Measurements from ENCODE around the gene TXK.

Gene TXK

DNA sequence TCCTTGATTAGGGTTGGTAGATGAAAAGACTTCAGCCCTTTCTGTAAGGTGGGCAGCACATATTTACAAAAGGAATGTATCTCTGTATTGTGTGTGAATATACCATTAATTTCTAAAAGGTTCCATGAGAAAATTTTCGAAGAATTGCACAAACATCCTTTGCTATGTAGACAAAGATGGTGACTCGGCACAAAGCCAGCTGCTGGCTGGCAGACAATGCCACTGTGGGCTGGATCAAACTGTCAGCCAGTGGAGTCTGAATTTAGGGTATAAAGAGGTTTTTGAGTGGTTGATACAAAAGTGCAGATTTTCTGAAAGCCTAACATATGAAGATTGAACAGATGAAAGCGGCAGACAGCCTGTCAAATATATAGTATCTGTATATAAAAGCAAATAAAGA lies 5.6 kb upstream of the TXK start:
- in situ Hi-C loops (cut with MboI; ENCODE audit: low pct_unique_long_range_greater_than_20kb, low sequenced_read_pairs): loop anchor here (25.0 kb wide), 1 partner anchor 398 kb away; no protein-coding TSS in a partner anchor
- DNase-seq: no peak

DNA sequence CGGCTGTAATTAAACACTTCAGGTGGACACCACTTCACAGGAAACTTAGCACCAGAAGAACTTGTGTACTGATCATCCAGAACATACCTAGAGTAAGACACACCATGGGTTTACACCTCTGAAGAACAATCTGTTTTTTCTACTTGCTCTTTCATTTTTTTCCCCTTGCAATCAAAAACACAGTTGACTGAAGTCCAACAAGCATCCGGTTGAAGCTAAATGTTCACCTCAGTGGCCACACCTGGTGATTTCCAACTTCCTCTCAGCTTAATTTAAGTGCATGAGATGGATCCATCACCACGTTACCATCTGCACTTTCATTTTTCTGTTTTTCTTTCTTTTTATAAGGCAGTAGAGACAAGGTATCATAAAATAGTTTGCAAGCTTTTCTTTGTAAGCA lies 4.9 kb upstream of the TXK start:
- in situ Hi-C loops (cut with MboI; ENCODE audit: low pct_unique_long_range_greater_than_20kb, low sequenced_read_pairs): loop anchor here (25.0 kb wide), 1 partner anchor 398 kb away; no protein-coding TSS in a partner anchor
- no peak for DNase-seq

DNA sequence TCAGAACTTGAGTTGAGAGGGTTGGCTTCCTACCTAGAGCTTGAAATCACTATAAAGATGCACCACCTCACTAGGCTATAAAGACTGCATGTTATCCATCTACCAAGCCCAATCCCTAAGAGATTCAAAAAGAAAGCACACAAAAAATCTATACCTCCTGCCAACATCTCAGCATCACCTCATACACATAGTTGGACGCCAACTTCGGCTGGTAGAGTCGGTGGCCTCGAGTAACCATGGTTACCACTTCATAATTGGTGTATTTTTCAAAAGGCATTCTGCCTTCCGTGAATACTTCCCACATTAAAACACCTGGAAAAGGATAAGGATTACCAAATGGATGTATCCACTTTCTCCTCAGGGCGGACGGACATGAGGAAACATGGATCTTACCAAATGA lies 4.5 kb upstream of the TXK start:
- in situ Hi-C loops (cut with MboI; ENCODE audit: low pct_unique_long_range_greater_than_20kb, low sequenced_read_pairs): loop anchor here (25.0 kb wide), 1 partner anchor 399 kb away; no protein-coding TSS in a partner anchor
- DNase-seq: no peak

DNA sequence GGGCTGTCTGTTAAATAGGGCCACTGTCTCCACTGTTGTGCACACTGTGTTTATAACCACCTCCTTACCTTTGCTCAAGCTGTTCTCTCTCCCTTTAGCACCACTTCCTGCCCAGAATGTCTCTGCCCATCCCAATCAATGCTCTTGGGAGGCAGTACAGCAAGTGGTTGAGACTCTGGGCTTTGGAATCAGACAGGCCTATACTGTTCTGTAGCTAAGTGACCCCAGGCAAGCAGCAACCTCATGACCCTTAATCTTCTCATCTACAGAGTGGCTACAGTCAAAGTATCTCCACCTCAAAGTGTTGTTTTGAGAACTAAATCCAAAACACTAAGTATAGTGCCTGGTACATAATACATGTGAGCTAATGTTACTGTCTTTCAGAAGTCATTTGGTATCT lies 3.8 kb upstream of the TXK start:
- in situ Hi-C loops (cut with MboI; ENCODE audit: low pct_unique_long_range_greater_than_20kb, low sequenced_read_pairs): loop anchor here (25.0 kb wide), 1 partner anchor 399 kb away; no protein-coding TSS in a partner anchor
- DNase-seq: no peak

DNA sequence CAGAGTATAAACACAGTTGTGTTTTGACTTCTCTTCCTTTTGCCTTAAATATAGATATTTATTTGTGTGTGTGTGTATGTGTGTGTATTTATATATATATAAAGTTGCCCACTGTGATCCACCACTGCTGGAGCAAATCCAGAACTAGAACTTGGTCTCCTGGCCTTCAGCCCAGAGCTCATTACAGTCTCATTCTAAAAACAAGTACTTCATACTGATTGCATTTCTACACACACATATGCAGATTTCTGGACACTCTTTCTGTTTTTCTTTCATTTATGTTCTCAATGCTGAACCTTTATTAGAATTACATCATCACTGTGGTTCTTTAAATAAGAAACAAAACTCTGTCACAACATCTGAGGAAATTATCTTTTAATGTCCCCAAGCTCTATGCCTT lies 381 bp downstream of the TXK start:
- in situ Hi-C loops (cut with MboI; ENCODE audit: low pct_unique_long_range_greater_than_20kb, low sequenced_read_pairs): loop anchor here (25.0 kb wide), 1 partner anchor 404 kb away; no protein-coding TSS in a partner anchor
- no peak for DNase-seq

DNA sequence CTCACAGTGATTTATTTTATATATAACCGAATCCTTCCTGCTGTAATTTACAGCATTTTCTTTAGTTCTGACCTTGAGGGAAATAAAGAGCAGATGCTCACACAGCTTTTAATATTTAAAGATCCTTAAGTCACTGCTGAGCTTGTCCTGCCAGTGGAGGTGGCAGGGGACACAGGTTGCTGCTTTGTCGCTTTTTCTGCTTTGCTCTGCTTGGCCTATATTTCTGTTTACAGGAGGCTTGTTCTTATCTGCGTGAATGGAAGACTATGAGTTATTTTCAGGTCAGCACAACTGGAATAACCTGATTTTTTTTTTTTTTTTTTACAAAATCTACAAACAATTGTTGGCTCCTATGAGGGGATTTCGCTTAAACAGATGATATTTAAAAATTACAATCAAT lies 2.3 kb downstream of the TXK start:
- in situ Hi-C loops (cut with MboI; ENCODE audit: low pct_unique_long_range_greater_than_20kb, low sequenced_read_pairs): loop anchor here (25.0 kb wide), 1 partner anchor 406 kb away; no protein-coding TSS in a partner anchor
- DNase-seq: no peak

DNA sequence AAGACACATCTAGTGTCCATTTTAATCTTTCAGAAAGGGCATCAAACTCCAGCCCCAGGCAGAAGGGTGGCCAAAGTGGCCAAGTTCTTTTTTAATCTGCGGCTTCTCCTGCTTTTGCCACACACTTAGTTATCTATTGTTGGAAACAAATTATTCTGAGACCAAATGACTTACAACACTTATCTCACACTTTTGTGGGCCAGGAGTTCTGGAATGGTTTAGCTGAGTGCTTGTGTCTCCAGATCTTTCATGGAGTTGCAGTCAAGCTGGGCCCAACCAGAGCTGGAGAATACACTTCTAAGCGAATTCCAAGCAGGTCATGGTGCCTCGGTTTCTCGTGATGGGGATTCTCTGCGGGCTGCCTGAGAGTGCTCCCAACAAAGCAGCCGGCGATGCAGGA lies 4.0 kb downstream of the TXK start:
- in situ Hi-C loops (cut with MboI; ENCODE audit: low pct_unique_long_range_greater_than_20kb, low sequenced_read_pairs): loop anchor here (25.0 kb wide), 1 partner anchor 407 kb away; no protein-coding TSS in a partner anchor
- DNase-seq: no peak

DNA sequence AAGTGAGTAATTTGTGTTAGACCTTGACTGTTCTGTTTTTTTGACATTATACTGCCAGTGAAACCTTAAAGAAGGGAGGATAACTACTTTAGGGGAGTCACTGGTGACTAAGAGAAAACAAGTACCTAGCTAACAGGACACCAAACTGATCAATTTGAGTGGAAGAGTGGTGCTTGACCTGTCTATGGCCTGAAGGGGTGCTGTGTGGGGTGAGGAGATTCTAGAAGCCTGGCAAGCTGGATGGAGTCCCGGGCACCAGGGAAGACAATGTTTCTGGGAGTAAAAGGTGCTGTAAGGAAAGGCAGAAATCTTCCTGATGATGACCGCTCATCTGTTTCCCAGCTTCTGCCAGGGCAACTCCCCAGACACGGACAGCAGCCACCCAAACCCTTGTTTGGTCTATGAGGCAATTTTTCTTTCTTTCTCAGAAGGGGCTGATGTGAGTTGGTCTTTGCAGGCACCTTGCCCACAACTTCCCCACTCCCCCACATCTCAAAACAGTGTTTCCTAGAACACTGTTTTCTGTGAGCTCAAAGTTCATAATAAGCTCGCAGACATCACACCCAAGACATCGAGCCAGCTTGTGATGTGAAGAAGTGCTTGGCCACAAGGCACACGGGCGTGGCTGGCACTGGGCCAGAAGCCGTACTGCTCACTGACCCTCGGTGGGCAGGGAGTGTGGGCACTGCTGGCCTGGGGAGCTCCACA lies 4.6 kb downstream of the TXK start:
- DNase-seq: peak; percentile 88
- in situ Hi-C loops (cut with MboI; ENCODE audit: low pct_unique_long_range_greater_than_20kb, low sequenced_read_pairs): loop anchor here (25.0 kb wide), 1 partner anchor 408 kb away; no protein-coding TSS in a partner anchor

DNA sequence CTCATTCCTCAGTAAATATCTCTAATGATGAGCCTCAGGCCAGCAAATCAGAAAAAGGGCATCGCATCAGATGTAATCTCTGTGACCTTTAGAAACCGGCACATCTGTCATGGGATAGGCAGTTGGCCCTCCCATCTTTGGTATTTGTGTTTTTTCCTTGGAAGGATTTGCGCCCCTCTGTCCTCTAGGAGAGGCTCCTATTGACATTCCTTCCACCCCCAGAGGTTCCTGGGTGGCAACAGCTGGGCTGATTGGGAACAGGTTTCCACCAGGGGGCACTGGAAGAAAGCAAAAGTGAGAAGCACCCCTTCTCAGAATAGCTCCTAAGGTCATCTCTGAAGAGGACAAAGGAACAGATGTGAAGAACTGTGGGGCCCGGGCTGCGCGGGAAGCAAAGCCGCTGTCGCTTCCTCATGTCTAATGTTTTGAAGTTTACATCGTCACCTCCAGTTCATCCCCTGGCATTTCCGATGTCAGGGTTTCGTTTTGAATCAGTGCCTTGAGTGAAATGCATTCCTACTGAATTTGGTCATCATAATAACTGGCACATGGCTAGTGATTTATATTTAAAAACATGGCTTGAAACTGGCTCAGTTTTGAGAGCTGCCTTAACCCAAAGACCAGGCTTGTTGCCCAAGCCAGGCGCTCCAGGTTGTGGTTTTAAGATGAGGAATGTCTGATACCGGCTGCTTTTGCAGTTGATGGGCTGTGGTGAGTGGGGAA lies 6.2 kb downstream of the TXK start:
- DNase-seq: peak; percentile 86
- in situ Hi-C loops (cut with MboI; ENCODE audit: low pct_unique_long_range_greater_than_20kb, low sequenced_read_pairs): loop anchor here (25.0 kb wide), 1 partner anchor 409 kb away; no protein-coding TSS in a partner anchor

DNA sequence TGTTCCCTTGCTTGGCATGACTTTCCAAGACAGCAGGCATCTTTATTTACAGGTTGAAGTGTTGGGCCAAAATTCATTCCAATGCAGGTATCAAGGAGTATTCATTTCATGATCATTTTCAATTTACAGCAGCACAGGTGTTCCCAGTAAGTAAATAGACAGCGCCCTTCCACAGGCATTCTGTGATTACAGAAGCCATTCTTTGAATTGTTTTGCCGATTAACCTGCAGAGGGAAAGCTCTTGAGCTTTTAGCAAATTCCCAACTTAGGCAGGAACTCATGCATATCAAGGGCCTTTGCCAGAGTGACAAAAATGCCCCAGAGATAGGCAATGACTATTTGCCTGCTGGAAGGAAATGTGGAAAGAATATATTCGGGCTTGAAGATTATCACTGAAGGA lies 6.8 kb downstream of the TXK start:
- in situ Hi-C loops (cut with MboI; ENCODE audit: low pct_unique_long_range_greater_than_20kb, low sequenced_read_pairs): loop anchor here (25.0 kb wide), 1 partner anchor 410 kb away; no protein-coding TSS in a partner anchor
- DNase-seq: no peak

DNA sequence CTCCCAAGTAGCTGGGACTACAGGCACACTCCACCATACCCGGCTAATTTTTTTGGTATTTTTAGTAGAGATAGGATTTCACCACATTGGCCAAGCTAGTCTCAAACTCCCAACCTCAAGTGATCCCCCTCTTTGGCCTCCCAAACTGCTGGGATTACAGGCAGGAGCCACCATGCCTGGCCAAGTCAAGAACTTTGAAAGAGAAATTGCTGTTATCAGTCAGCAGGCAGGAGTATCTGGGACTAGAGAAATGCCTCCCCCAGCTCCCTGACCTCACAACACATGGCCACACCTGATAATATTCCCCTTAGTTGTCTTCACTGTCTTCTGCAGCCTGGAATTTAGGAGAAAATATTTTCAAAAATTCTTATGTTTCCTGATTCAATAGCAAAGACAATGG lies 7.4 kb downstream of the TXK start:
- in situ Hi-C loops (cut with MboI; ENCODE audit: low pct_unique_long_range_greater_than_20kb, low sequenced_read_pairs): loop anchor here (25.0 kb wide), 1 partner anchor 411 kb away; no protein-coding TSS in a partner anchor

DNA sequence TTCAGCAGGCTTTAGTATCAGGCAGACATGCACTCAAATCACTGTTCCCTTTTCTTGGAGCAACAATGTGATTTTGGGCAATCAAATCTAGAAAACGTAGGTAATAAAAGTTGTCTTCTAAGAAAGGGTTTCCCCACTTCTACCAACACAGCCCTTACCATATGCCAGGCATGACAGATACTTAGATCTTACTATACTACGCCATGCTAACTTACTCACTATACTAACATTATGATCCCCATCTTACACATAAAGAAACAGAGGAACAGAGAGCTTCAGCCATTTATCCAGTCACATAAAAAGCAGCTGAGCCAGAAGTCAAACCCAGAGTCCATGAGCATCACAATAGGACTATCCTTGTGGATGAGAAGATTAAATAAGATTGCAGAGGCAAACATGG lies 9.2 kb downstream of the TXK start:
- no peak for DNase-seq
- in situ Hi-C loops (cut with MboI; ENCODE audit: low pct_unique_long_range_greater_than_20kb, low sequenced_read_pairs): loop anchor here (25.0 kb wide), 1 partner anchor 412 kb away; no protein-coding TSS in a partner anchor

More for the DNA sequence above, 7.4 kb downstream of the TXK start:
- DNase-seq: no peak

DNA sequence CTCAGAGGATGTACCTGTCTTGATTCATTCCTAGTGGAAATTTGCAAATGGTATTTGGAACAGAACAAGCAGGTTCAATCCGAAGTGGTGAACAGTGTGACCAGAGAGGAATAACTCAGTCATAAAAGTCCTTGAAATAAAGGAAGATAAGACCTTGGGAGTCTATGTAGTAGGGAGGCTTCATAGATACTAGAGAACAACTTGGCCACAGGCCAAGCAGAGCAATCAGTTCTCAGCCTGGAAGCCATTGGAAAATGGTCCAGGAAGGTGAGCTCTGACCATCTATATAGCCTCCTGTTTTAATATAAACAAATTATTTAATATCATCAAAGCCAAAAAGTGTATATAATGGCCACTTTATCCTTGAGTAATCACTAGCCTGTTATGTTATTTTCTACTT lies 11.3 kb downstream of the TXK start:
- in situ Hi-C loops (cut with MboI; ENCODE audit: low pct_unique_long_range_greater_than_20kb, low sequenced_read_pairs): no loop called here
- DNase-seq: no peak

DNA sequence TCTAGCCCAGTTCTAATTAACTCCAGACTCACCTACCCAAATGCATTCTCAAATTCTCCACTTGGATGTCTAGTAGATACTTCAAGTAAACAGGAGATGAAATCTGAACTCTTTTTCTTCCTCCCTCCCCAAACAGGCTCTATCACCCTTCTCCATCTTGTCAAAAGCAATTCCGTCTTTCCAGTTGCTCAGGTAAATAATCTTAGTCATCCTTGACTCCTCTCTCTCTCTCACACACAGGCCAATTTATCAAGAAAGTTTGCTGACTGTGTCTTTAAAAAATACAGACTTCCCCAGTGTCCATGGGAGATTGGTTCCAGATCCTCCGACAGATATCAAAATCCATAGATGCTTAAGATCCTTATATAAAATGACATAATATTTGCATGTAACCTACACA lies 12.9 kb downstream of the TXK start:
- in situ Hi-C loops (cut with MboI; ENCODE audit: low pct_unique_long_range_greater_than_20kb, low sequenced_read_pairs): no loop called here
- no peak for DNase-seq

DNA sequence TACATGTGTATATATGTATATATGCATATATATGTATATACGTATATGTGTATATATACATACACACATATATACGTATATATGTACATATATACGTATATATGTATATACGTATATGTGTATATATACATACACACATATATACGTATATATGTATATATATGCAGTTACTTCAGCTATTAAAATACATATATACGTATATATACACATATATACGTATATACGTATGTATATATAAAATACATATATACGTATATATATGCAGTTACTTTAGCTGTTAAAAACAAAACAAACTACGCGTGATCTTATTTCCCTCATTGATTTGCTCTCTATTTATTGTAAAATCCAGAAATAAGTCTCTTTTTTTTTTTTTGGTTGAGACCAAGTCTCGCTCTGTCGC lies 13.9 kb downstream of the TXK start:
- DNase-seq: no peak
- in situ Hi-C loops (cut with MboI; ENCODE audit: low pct_unique_long_range_greater_than_20kb, low sequenced_read_pairs): no loop called here

DNA sequence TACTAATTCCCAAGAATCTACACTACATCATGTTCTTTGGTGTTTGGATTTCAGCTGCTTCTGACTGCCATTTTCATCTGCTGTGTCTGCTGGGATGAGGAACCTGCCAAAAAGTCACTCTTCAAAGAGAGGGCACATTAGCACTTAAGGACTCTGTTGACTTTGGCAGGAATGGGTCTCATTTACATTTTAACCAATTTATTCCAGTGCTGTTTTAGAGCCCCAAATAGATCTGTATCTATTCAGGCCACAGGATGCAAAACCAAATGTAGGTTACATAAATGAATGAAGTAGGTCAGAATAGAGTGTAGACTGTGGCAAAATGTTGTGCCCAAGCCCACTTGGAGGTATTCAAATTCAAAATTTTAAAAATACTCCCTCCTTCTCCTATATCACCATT lies 14.4 kb downstream of the TXK start:
- in situ Hi-C loops (cut with MboI; ENCODE audit: low pct_unique_long_range_greater_than_20kb, low sequenced_read_pairs): no loop called here
- DNase-seq: no peak

DNA sequence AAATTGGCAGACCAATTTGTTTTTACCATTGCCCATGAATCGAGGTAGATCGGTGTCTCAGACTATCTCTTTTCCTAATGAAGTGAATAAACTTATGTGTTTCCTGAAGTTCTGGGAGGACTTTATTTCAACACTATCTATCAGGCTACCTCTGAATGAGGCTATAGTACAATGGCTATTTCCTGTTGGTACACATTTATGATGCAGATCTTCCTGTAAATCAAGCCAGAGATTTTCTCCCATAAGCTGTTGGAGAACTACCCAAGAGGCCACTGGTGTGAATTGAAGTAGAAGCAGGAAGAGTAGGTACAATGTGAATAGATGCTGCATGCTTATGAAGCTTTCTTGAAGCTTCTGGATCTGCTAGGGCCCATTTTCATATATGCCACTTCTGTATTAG lies 16.0 kb downstream of the TXK start:
- DNase-seq: no peak
- in situ Hi-C loops (cut with MboI; ENCODE audit: low pct_unique_long_range_greater_than_20kb, low sequenced_read_pairs): no loop called here

DNA sequence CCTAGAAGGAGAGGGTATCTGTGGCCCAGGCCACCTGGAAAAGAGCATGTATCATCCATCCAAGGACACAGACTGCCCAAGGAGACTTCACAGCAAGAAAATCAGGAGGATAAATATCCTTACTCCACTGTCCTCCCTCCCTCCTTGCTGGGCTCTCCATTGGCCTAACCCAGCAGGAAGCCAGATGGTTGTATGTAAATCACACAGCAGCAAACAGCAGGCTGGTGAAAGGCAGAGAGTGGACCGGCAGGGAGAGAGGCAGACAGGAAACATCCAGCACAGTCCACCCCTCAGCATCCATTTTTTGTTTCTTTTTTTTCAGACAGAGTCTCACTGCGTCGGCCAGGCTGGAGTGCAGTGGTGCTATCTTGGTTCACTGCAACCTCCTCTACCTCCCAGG lies 17.5 kb downstream of the TXK start:
- no peak for DNase-seq
- in situ Hi-C loops (cut with MboI; ENCODE audit: low pct_unique_long_range_greater_than_20kb, low sequenced_read_pairs): no loop called here

DNA sequence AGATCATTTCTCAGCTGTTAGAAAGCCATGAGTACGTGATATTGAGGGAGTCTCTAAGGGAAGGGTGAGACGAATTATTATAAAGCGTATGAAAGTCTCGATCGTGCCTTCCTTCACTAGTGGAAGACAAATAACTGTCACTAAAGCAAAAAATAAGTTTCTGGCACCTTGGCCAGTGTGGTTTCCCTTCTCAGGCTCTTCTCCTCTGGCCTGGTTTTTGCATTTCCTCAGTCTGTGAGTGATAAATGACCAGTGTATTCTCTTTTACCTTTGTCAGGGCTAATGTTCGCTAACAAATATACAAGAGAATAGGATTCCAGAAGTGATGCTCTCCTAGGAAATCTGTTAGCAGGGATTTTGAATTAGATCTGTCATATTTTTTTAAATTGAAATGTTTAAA lies 19.6 kb downstream of the TXK start:
- in situ Hi-C loops (cut with MboI; ENCODE audit: low pct_unique_long_range_greater_than_20kb, low sequenced_read_pairs): no loop called here
- DNase-seq: no peak

DNA sequence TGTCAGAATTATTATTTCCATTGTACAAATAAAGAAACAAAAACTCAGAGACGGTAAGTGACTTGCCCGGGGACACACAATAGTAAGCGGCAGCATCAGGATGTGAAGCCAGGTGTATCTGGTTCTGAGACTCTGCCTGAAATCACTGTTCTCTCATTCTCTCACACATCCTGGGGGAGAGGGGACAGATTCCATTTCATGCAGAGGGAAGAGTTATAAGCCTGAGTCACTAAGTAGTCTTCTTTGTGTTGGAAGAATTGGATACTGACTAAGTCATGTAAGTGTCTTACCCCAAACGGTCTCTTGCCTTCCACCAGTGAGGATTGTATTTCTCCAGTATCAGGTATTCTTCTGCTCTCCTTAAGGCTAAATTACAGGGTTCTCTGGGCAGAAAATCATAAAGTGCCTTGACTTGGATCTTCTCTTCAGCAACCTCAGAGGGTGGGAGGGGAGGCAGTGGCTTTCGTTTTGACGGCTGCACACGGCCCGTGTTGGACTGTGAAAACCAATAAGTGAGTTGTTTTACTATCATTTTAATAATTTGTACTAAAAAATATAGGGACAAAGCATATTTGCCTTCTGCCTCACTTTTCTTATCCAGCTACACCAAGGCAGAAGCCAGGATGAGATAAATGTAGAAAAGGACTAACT lies 21.9 kb downstream of the TXK start:
- DNase-seq: no peak
- in situ Hi-C loops (cut with MboI; ENCODE audit: low pct_unique_long_range_greater_than_20kb, low sequenced_read_pairs): no loop called here

Data from KBM-7 (cell line).